ENCODE measurements around the gene INF2. TPM values are rescaled to one million over a fixed set of nuclear protein-coding genes. Genes with fewer than 3 reads are reported as not detected.

Gene INF2
- total and polyA plus RNA-seq, 2 donors (not counting 3 experiments of a cell fraction or from before 2014, with no cell fraction given) = 55.3 to 124 TPM

DNA sequence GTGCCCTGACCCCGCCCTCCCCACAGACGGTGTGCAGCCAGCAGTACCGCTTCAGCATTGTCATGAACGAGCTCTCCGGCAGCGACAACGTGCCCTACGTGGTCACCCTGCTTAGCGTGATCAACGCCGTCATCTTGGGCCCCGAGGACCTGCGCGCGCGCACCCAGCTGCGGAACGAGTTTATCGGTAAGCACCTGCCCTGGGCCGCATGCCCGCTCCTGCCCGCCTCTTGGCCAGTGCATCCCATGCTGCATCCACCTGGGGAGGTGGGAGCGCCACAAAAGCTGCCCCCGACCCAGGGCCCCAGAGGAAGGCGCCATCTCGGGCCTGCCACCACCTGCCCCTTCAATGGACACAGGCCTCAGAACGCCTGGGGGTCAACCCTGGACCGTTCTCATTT is 13.9 kb downstream of the INF2 start:
- peaks cover 11 to 22% of the 10 kb centered on the region in 2 experiments for H3K36me3 ChIP-seq (ENCODE audit: control insufficient read depth in 2 of 2, extremely low read depth in 1 of 2, insufficient read depth in 2 of 2, low read length in 2 of 2)

More for the DNA sequence above, 13.9 kb downstream of the INF2 start:
- no peaks in the 10 kb centered on the region for H4K20me1 ChIP-seq (replicated peaks; ENCODE audit: control insufficient read depth, extremely low read depth, insufficient read depth, low read length)
- H3K9me1 ChIP-seq (replicated peaks; ENCODE audit: control insufficient read depth, extremely low read depth, insufficient read depth, low read length) = no peaks in the 10 kb centered on the region
- intact Hi-C loops (cut with micrococcal nuclease) = no loop called here
- no TSS peak for BruUV-seq (replicated peaks)
- TF ChIP-seq, protein P1, sequence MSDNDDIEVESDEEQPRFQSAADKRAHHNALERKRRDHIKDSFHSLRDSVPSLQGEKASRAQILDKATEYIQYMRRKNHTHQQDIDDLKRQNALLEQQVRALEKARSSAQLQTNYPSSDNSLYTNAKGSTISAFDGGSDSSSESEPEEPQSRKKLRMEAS (IDR thresholded peaks at IDR 0.05; ENCODE audit: insufficient read depth, insufficient read length) = no peak
- TF ChIP-seq CTCF (IDR thresholded peaks at IDR 0.05; ENCODE audit: extremely low read depth in 1 of 2, insufficient read depth in 1 of 2, low read depth in 1 of 2, low read length in 2 of 2) (no peak), POLR2A (IDR thresholded peaks at IDR 0.05; ENCODE audit: low read depth, low read length) (no peak), EZH2 (IDR thresholded peaks at IDR 0.05; ENCODE audit: borderline replicate concordance, low read depth, low read length, severe bottlenecking) (no peak), GATA2 (IDR thresholded peaks at IDR 0.05; ENCODE audit: insufficient read depth, insufficient read length, low read depth, low read length) (no peak), MYC (IDR thresholded peaks at IDR 0.05; ENCODE audit: low read depth, low read length) (no peak), FOS (IDR thresholded peaks at IDR 0.05; ENCODE audit: borderline replicate concordance, insufficient read depth, low read length) (no peak), JUN (IDR thresholded peaks at IDR 0.05; ENCODE audit: borderline replicate concordance, insufficient read depth, insufficient read length, low read depth) (no peak), POLR2AphosphoS5 (IDR thresholded peaks at IDR 0.05; ENCODE audit: insufficient read depth, low read depth, low read length) (no peak)
- DNase-seq (ENCODE audit: low read depth, low spot score) = no peak
- no peak overlapping the region for H2AFZ ChIP-seq (ENCODE audit: low read depth, low read length)
- ChIA-PET POLR2A (no interaction called here), CTCF (no interaction called here)
- H3K79me2 ChIP-seq (ENCODE audit: control insufficient read depth, insufficient read depth, low read length) = peaks cover 24% of the 10 kb centered on the region
- no peak overlapping the region for H3K9ac ChIP-seq (replicated peaks; ENCODE audit: extremely low read depth, insufficient read depth, low read length)
- FAIRE-seq = no peak
- dilution Hi-C loops (cut with MboI; ENCODE audit: extremely low pct_ligation_motif_present, low sequenced_read_pairs) = no loop called here
- H3K4me1 ChIP-seq (ENCODE audit: control insufficient read depth, extremely low read depth, insufficient read depth, low read length) = no peaks in the 10 kb centered on the region
- H3K27me3 ChIP-seq (ENCODE audit: control insufficient read depth in 2 of 2, insufficient read depth in 2 of 2, low read length in 2 of 2) = no peaks in the 10 kb centered on the region
- H3K27ac ChIP-seq (ENCODE audit: insufficient read depth, low read depth, low read length) = no peak overlapping the region
- H3K4me3 ChIP-seq (replicated peaks in 1 of 3; ENCODE audit: insufficient read depth in 1 of 3, low read depth in 1 of 3, low read length in 3 of 3) = no peak overlapping the region
- H3K4me2 ChIP-seq (ENCODE audit: insufficient read depth, low read length) = no peak overlapping the region
- H3K9me3 ChIP-seq (replicated peaks; ENCODE audit: control insufficient read depth, insufficient read depth, low read length) = no peaks in the 10 kb centered on the region

Data from endothelial cell of umbilical vein (primary cell).